ENCODE data around the gene MYPOP. TPM values are rescaled to one million over a fixed set of nuclear protein-coding genes. Genes with fewer than 3 reads are reported as not detected.

MYPOP gene
- total RNA-seq: 10 to 100 TPM in 5 of 9 donors, 1 to 10 TPM in 4; 8.3 to 16.0 (median 10.6) TPM
- 1 to 10 TPM; 7.9 to 8.7 TPM for polyA plus RNA-seq
- long read RNA-seq, donor 1, partial matches to known transcripts: 0 of 4 reads
- long read RNA-seq, donor 1, other reads (novel, unspliced or antisense): 4 of 4 reads
- long read RNA-seq, donor 2, partial matches to known transcripts: 3 of 3 reads
- long read RNA-seq, donor 2, other reads (novel, unspliced or antisense): 0 of 3 reads
- long read RNA-seq, donor 3, partial matches to known transcripts: 0 of 7 reads
- long read RNA-seq, donor 3, other reads (novel, unspliced or antisense): 7 of 7 reads

GRCh38 chr19:45901912-45902650 is at the start of gene MYPOP:
Gene MYPOP, minus strand, starts transcription at chr19:45902613. Its CDS starts 840 bp downstream, at chr19:45901773.
- WGBS, 4 donors: 0 to 1% (median 1%) methylated on average over 39 to 47 of the region's 47 CpGs
- intact Hi-C loops (cut with DNase I): loop anchor here in 3 of 10 donors (2.0 to 5.0 kb wide), 5 partner anchors 15 to 115 kb away; partner anchors contain the start of genes IRF2BP1 (in 2 of the 3) and CCDC61 (in 1 of the 3)
- peak within 1 kb of the TSS; percentile 52 to 84 (median 77) for H3K4me3 ChIP-seq
- H3K36me3 ChIP-seq: peaks cover 0 to 36% (median 21%) of the 10 kb centered on the region in 9 donors
- no peaks in the 10 kb centered on the region for H3K27me3 ChIP-seq
- H3K9me3 ChIP-seq: no peaks in the 10 kb centered on the region
- TF ChIP-seq POLR2A (IDR thresholded peaks at IDR 0.05) (no peak), CTCF (IDR thresholded peaks at IDR 0.05) (no peak)
- H3K27ac ChIP-seq: peak within 1 kb of the TSS; percentile 63 to 88 (median 79)
- DNase-seq: no peak
- H3K4me1 ChIP-seq: peaks cover 3 to 26% (median 16%) of the 10 kb centered on the region in 12 donors
- no peak for ATAC-seq

- Histone ChIP-seq H3K27me3 (peaks cover 0 to 6% (median 3%) of the 10 kb centered on the region in 9 donors), H3K9me3 (no peaks in the 10 kb centered on the region), H3K27ac (no peak overlapping the region), H3K4me3 (no peak overlapping the region), H3K36me3 (peaks cover 0 to 46% (median 3%) of the 10 kb centered on the region in 9 donors), H3K4me1 (peaks cover 0 to 7% (median 3%) of the 10 kb centered on the region in 12 donors)
- DNase-seq (no peak), ATAC-seq (no peak)
- no peak for TF ChIP-seq CTCF (IDR thresholded peaks at IDR 0.05)
- no peak for TF ChIP-seq POLR2A (IDR thresholded peaks at IDR 0.05)
- WGBS, 4 donors: 87 to 94% (median 91%) methylated on average over 1 of the region's 1 CpG
- intact Hi-C loops (cut with DNase I): no loop called here
Measured at GRCh38 chr19:45947926-45948325, 45.5 kb upstream of the MYPOP start.

GRCh38 chr19:45940515-45940805 is 38.0 kb upstream of the MYPOP start:
- Histone ChIP-seq H3K27ac (no peak overlapping the region), H3K27me3 (peaks cover 0 to 32% (median 8%) of the 10 kb centered on the region in 9 donors), H3K4me1 (peaks cover 0 to 4% (median 0%) of the 10 kb centered on the region in 12 donors), H3K36me3 (peaks cover 0 to 23% (median 6%) of the 10 kb centered on the region in 9 donors), H3K9me3 (no peaks in the 10 kb centered on the region), H3K4me3 (peak overlapping the region in 1 of 12 donors; percentile 39)
- DNase-seq (no peak), ATAC-seq (peak in 1 of 4 donors; percentile 24)
- intact Hi-C loops (cut with DNase I): no loop called here
- TF ChIP-seq POLR2A (IDR thresholded peaks at IDR 0.05): no peak
- no peak for TF ChIP-seq CTCF (IDR thresholded peaks at IDR 0.05)
- WGBS, 4 donors: 60 to 79% (median 64%) methylated on average over 23 to 32 of the region's 32 CpGs

All from heart left ventricle (tissue), 16 donors.